A549 (cell line): ENCODE results near the gene AGFG1. TPM values are rescaled to one million over a fixed set of nuclear protein-coding genes. Genes with fewer than 3 reads are reported as not detected.

ENCODE experiments used
- ATAC-seq, 2 experiments: fragments of 200-7000 bp in 1 of 2; fragments of >200 bp in 1 of 2; cut with Nextera tagmentation in 1 of 2; cut with Tn5 transposase in 1 of 2; 3 replicates each; pipeline versions ENCODE4 v1.8.0 to v1.9.1; 2018 to 2020; ENCODE audit warnings: mild to moderate bottlenecking in 1 of 2, moderate library complexity in 1 of 2
- CTCF ChIA-PET: fragments of 300-600 bp; sonication (Branson Sonifier 250); formaldehyde crosslinking; extraction: SDS; loops from one replicate; lab custom pipeline; 2021; ENCODE audit warnings: antibody characterized with exemption, inconsistent platforms; lab: Yijun Ruan, JAX
- POLR2A ChIA-PET: fragments of 350-600 bp; formaldehyde crosslinking; extraction: SDS; loops from one replicate; lab custom pipeline; 2021; ENCODE audit warnings: antibody characterized with exemption, inconsistent platforms; lab: Yijun Ruan, JAX
- DNase-seq, 2 experiments: peaks; one replicate each; pipeline versions ENCODE4 v3.0.0 to v3.0.0-alpha.2; 2011 to 2016; ENCODE audit warnings: low read depth in 1 of 2, low spot score in 1 of 2
- FAIRE-seq: peaks from 2 replicates; lab custom pipeline; 2011; peaks lifted over from hg19 to GRCh38; lab: Jason Lieb, UNC
- H3K27ac ChIP-seq, 2 experiments: fragments of >200 bp; sonication (Bioruptor Twin); formaldehyde crosslinking; 3 replicates each; pipeline ENCODE4 v1.5.1; 2016 to 2017
- H3K4me1 ChIP-seq: fragments of >200 bp; sonication (Bioruptor Twin); formaldehyde crosslinking; 3 replicates; pipeline ENCODE4 v1.6.1; 2016
- H3K4me2 ChIP-seq: fragments of >200 bp; sonication (Bioruptor Twin); formaldehyde crosslinking; 3 replicates; pipeline ENCODE4 v1.6.1; 2016
- H3K4me3 ChIP-seq: fragments of >200 bp; sonication (Bioruptor Twin); formaldehyde crosslinking; 3 replicates; pipeline ENCODE4 v1.5.1; 2016
- H3K9me3 ChIP-seq: fragments of >200 bp; sonication (Bioruptor Twin); formaldehyde crosslinking; 3 replicates; pipeline ENCODE4 v1.6.1; 2016
- BCL3 ChIP-seq: fragments of >200 bp; sonication (Bioruptor Twin); formaldehyde crosslinking; IDR thresholded peaks from 3 replicates; pipeline ENCODE4 v1.6.1; 2016
- BHLHE40 ChIP-seq: IDR thresholded peaks from 2 replicates; pipeline ENCODE4 v1.6.1; 2012; ENCODE audit warnings: low read depth, low read length, inconsistent platforms
- CEBPB ChIP-seq, 2 experiments: fragments of >200 bp in 1 of 2; sonication (Bioruptor Twin) in 1 of 2; formaldehyde crosslinking in 1 of 2; IDR thresholded peaks; 2 replicates each; pipeline ENCODE4 v1.6.1; 2012 to 2016
- FOSL2 ChIP-seq, 2 experiments: fragments of 450-650 bp in 1 of 2; fragments of >200 bp in 1 of 2; sonication (Bioruptor Twin) in 1 of 2; formaldehyde crosslinking; IDR thresholded peaks; 2 replicates each; pipeline versions ENCODE4 v1.5.0 to v1.6.1; 2016 to 2020; ENCODE audit warnings: mild to moderate bottlenecking in 1 of 2, moderate library complexity in 1 of 2
- HOXB5 ChIP-seq: fragments of 250-450 bp; sonication (Bioruptor Pico); IDR thresholded peaks from 2 replicates; pipeline ENCODE4 v1.5.0; 2020; ENCODE audit warnings: mild to moderate bottlenecking, moderate library complexity
- JUN ChIP-seq, 2 experiments: fragments of >200 bp; sonication (Bioruptor Twin); formaldehyde crosslinking; IDR thresholded peaks; 2 replicates in 1 of 2; 3 replicates in 1 of 2; pipeline ENCODE4 v1.6.1; 2016 to 2017
- MAX ChIP-seq: IDR thresholded peaks from 2 replicates; pipeline ENCODE4 v1.6.1; 2012
- RARB ChIP-seq: fragments of 250-450 bp; sonication (Bioruptor Pico); IDR thresholded peaks from 2 replicates; pipeline ENCODE4 v1.8.0; 2021; ENCODE audit warnings: mild to moderate bottlenecking, moderate library complexity
- RCOR1 ChIP-seq: fragments of 150-350 bp; IDR thresholded peaks from 2 replicates; pipeline ENCODE4 v1.6.1; 2014; ENCODE audit warnings: antibody characterized with exemption, low read length, low read depth
- REST ChIP-seq: fragments of 200-600 bp; sonication (generic); IDR thresholded peaks from 2 replicates; pipeline ENCODE4 v1.6.1; 2016; ENCODE audit warnings: antibody characterized with exemption, mild to moderate bottlenecking, moderate library complexity
- TP53 ChIP-seq: fragments of 250-450 bp; sonication (Bioruptor Pico); IDR thresholded peaks from 2 replicates; pipeline ENCODE4 v1.5.0; 2021; ENCODE audit warnings: mild to moderate bottlenecking, moderate library complexity
- ZSCAN20 ChIP-seq: fragments of 250-450 bp; sonication (Bioruptor Pico); IDR thresholded peaks from 2 replicates; pipeline ENCODE4 v1.8.0; 2022; ENCODE audit warnings: mild to moderate bottlenecking, moderate library complexity
- WGBS: methylation state at CpG from one replicate; pipeline ENCODE4 v1.1.6; 2017; ENCODE audit errors: missing lambda C conversion rate; 5-methylcytosine and 5-hydroxymethylcytosine counted together
- polyA plus RNA-seq, 4 experiments: library from polyadenylated mRNA; depleted of rRNA in 3 of 4; stranded (reverse); fragments of >200 nt; fragmentation: RNase III in 1 of 4; extraction: RNeasy Plus Mini Kit Qiagen cat#74134 plus additional on column Dnase treatment in 1 of 4; gene quantifications; 2 replicates in 3 of 4; 3 replicates in 1 of 4; pipeline ENCODE4 v1.2.3, GENCODE V29; 2011 to 2017

AGFG1 gene
- polyA plus RNA-seq, 2 of the 4 experiments (the other 2 are of a cell fraction) = 96.9 to 384 TPM

- CTCF ChIA-PET = interaction anchor here (0.9 kb wide), 1 partner anchor 170 kb away, joined by 3 read pairs; no protein-coding TSS in a partner anchor
- H3K27ac ChIP-seq = no peak overlapping the region
- TF ChIP-seq FOSL2 (IDR thresholded peaks at IDR 0.05) (no peak), FOSL2 (CRISPR knock-in tag; IDR thresholded peaks at IDR 0.05) (0 out of 2 replicates have a peak, but pooled peaks have one; percentile 30), MAX (no peak), BHLHE40 (no peak)
- TF ChIP-seq, all 56 proteins: peak for 1
- H3K4me1 ChIP-seq = peaks cover 14% of the 10 kb centered on the region
- ATAC-seq (no peak), DNase-seq (no peak), FAIRE-seq (no peak)
- POLR2A ChIA-PET = no interaction called here
- no peaks in the 10 kb centered on the region; the same call in 2 of the 3 replicates for H3K9me3 ChIP-seq
- no peak overlapping the region for H3K4me2 ChIP-seq
- 84% methylated on average over 2 of the region's 2 CpGs for WGBS
- no peak overlapping the region for H3K4me3 ChIP-seq
Measured at GRCh38 chr2:227576812-227577211, 104.9 kb downstream of the AGFG1 start.

- ChIA-PET CTCF (interaction anchor here (0.9 to 1.3 kb wide), 4 partner anchors 10 to 170 kb away, joined by 3 to 4 read pairs (median 3); no protein-coding TSS in a partner anchor), POLR2A (interaction anchor here (0.6 kb wide), 1 partner anchor 184 kb away, joined by 3 read pairs; no protein-coding TSS in a partner anchor)
- FAIRE-seq (peak; percentile 39), ATAC-seq (no peak)
- Histone ChIP-seq H3K27ac (0 out of 6 replicates have a peak overlapping the region, but pooled peaks of 1 of the 2 experiments have one; percentile 6), H3K9me3 (peaks cover 6% of the 10 kb centered on the region), H3K4me1 (peaks cover 14% of the 10 kb centered on the region)
- no peak for TF ChIP-seq BCL3
- no peak for TF ChIP-seq REST
- TF ChIP-seq JUN (IDR thresholded peaks at IDR 0.05) = no peak
- no peak for TF ChIP-seq TP53 (CRISPR knock-in tag)
- TF ChIP-seq, all 56 proteins: peak for 0
- 34% methylated on average over 2 of the region's 2 CpGs for WGBS
- no peak for DNase-seq
- Histone ChIP-seq H3K4me2 (no peak overlapping the region), H3K4me3 (no peak overlapping the region)
Measured at GRCh38 chr2:227577555-227577954, 105.6 kb downstream of the AGFG1 start.

GRCh38 chr2:227578642-227579041 is 106.7 kb downstream of the AGFG1 start:
- H3K9me3 ChIP-seq = peaks cover 15% of the 10 kb centered on the region
- TF ChIP-seq RCOR1 (no peak), HOXB5 (CRISPR knock-in tag) (no peak), ZSCAN20 (CRISPR knock-in tag) (no peak)
- TF ChIP-seq, all 56 proteins: peak for 0
- no peak overlapping the region for H3K27ac ChIP-seq
- H3K4me2 ChIP-seq = no peak overlapping the region
- FAIRE-seq = no peak
- ChIA-PET POLR2A (no interaction called here), CTCF (interaction anchor here (0.7 to 1.3 kb wide), 4 partner anchors 11 to 228 kb away, joined by 3 to 4 read pairs (median 3); no protein-coding TSS in a partner anchor)
- DNase-seq = no peak
- H3K4me1 ChIP-seq = peaks cover 14% of the 10 kb centered on the region
- WGBS = 76% methylated on average over 2 of the region's 2 CpGs
- ATAC-seq = no peak; a peak in 1 of 6 replicates
- H3K4me3 ChIP-seq = no peak overlapping the region

GRCh38 chr2:227579791-227580190 is 107.8 kb downstream of the AGFG1 start:
- Histone ChIP-seq H3K4me3 (no peak overlapping the region), H3K4me1 (peaks cover 14% of the 10 kb centered on the region), H3K27ac (no peak overlapping the region), H3K9me3 (peaks cover 15% of the 10 kb centered on the region), H3K4me2 (no peak overlapping the region)
- DNase-seq (no peak), FAIRE-seq (no peak), ATAC-seq (no peak)
- 76% methylated on average over 1 of the region's 1 CpG for WGBS
- ChIA-PET CTCF (interaction anchor here (0.9 kb wide), 1 partner anchor 13 kb away, joined by 4 read pairs; no protein-coding TSS in a partner anchor), POLR2A (no interaction called here)
- TF ChIP-seq CEBPB (IDR thresholded peaks at IDR 0.05) (no peak), RARB (CRISPR knock-in tag) (no peak)
